ENCODE data around the gene XRCC2. TPM values are rescaled to one million over a fixed set of nuclear protein-coding genes. Genes with fewer than 3 reads are reported as not detected.

Gene XRCC2
- total RNA-seq, 2 donors from 2014 or later: 0.14 to 0.49 TPM

GRCh38 chr7:152668975-152669374 is 7.0 kb downstream of the XRCC2 start:
- DNase-seq (ENCODE audit: low spot score) (no peak), ATAC-seq (ENCODE audit: insufficient number of reproducible peaks, low FRiP score, low read depth) (no peak)
- H3K4me1 ChIP-seq (ENCODE audit: control insufficient read depth in 1 of 2, low read depth in 2 of 2): no peaks in the 10 kb centered on the region
- H3K4me3 ChIP-seq: no peak overlapping the region
- H3K27me3 ChIP-seq (replicated peaks; ENCODE audit: insufficient read depth): no peaks in the 10 kb centered on the region
- TF ChIP-seq CTCF (IDR thresholded peaks at IDR 0.05): no peak
- no peak overlapping the region for H3K27ac ChIP-seq
- H3K9me3 ChIP-seq: no peaks in the 10 kb centered on the region
- no peaks in the 10 kb centered on the region for H3K36me3 ChIP-seq

- no peak overlapping the region for H3K4me3 ChIP-seq
- no peaks in the 10 kb centered on the region for H3K9me3 ChIP-seq
- DNase-seq (ENCODE audit: low spot score) (no peak), ATAC-seq (ENCODE audit: insufficient number of reproducible peaks, low FRiP score, low read depth) (no peak)
- no peaks in the 10 kb centered on the region for H3K27me3 ChIP-seq (replicated peaks; ENCODE audit: insufficient read depth)
- no peak overlapping the region for H3K27ac ChIP-seq
- H3K4me1 ChIP-seq (ENCODE audit: control insufficient read depth in 1 of 2, low read depth in 2 of 2): no peaks in the 10 kb centered on the region
- TF ChIP-seq CTCF (IDR thresholded peaks at IDR 0.05): no peak
- no peaks in the 10 kb centered on the region for H3K36me3 ChIP-seq
Observed at GRCh38 chr7:152667958-152668357, 8.0 kb downstream of the XRCC2 start.

- no peaks in the 10 kb centered on the region for H3K36me3 ChIP-seq
- ATAC-seq (ENCODE audit: insufficient number of reproducible peaks, low FRiP score, low read depth): no peak
- DNase-seq (ENCODE audit: low spot score): no peak
- H3K27ac ChIP-seq: no peak overlapping the region
- no peak for TF ChIP-seq CTCF (IDR thresholded peaks at IDR 0.05)
- no peaks in the 10 kb centered on the region for H3K4me1 ChIP-seq (ENCODE audit: control insufficient read depth in 1 of 2, low read depth in 2 of 2)
- no peak overlapping the region for H3K4me3 ChIP-seq
- H3K27me3 ChIP-seq (replicated peaks; ENCODE audit: insufficient read depth): no peaks in the 10 kb centered on the region
- H3K9me3 ChIP-seq: no peaks in the 10 kb centered on the region
Observed at GRCh38 chr7:152666078-152666477, 9.9 kb downstream of the XRCC2 start.

- DNase-seq (ENCODE audit: low spot score): no peak
- Histone ChIP-seq H3K9me3 (no peaks in the 10 kb centered on the region), H3K4me1 (ENCODE audit: control insufficient read depth in 1 of 2, low read depth in 2 of 2) (no peaks in the 10 kb centered on the region), H3K36me3 (no peaks in the 10 kb centered on the region), H3K27ac (no peak overlapping the region), H3K4me3 (no peak overlapping the region), H3K27me3 (replicated peaks; ENCODE audit: insufficient read depth) (no peaks in the 10 kb centered on the region)
- ATAC-seq (ENCODE audit: insufficient number of reproducible peaks, low FRiP score, low read depth): no peak
- TF ChIP-seq CTCF (IDR thresholded peaks at IDR 0.05): no peak
Observed at GRCh38 chr7:152664636-152665035, 11.3 kb downstream of the XRCC2 start.

- no peaks in the 10 kb centered on the region for H3K9me3 ChIP-seq
Observed at GRCh38 chr7:152663931-152664330, 12.0 kb downstream of the XRCC2 start.

More at GRCh38 chr7:152663931-152664330, 12.0 kb downstream of the XRCC2 start:
- no peaks in the 10 kb centered on the region for H3K4me1 ChIP-seq (ENCODE audit: control insufficient read depth in 1 of 2, low read depth in 2 of 2)
- no peaks in the 10 kb centered on the region for H3K36me3 ChIP-seq
- H3K27ac ChIP-seq: no peak overlapping the region
- no peak for ATAC-seq (ENCODE audit: insufficient number of reproducible peaks, low FRiP score, low read depth)
- no peaks in the 10 kb centered on the region for H3K27me3 ChIP-seq (replicated peaks; ENCODE audit: insufficient read depth)
- DNase-seq (ENCODE audit: low spot score): no peak
- no peak for TF ChIP-seq CTCF (IDR thresholded peaks at IDR 0.05)
- H3K4me3 ChIP-seq: no peak overlapping the region
